ENCODE results near the gene NOTUM. TPM values are rescaled to one million over a fixed set of nuclear protein-coding genes. Genes with fewer than 3 reads are reported as not detected.

The NOTUM gene
- total and polyA plus RNA-seq, 10 of the 15 experiments (the other 5 are each of a cell fraction or from before 2014, with no cell fraction given) = 0.04 to 0.13 TPM; not detected in 8

GRCh38 chr17:82003411-82004381, 42.7 kb upstream of the NOTUM start (continued):
- TF ChIP-seq RELB (IDR thresholded peaks at IDR 0.05; ENCODE audit: low read depth) (no peak), EZH2 (IDR thresholded peaks at IDR 0.05; ENCODE audit: borderline replicate concordance, control insufficient read depth, low read depth, low read length) (no peak), CBFB (IDR thresholded peaks at IDR 0.05; ENCODE audit: low read depth) (no peak), CBX5 (IDR thresholded peaks at IDR 0.05; ENCODE audit: low read depth) (no peak), BCL11A (IDR thresholded peaks at IDR 0.05; ENCODE audit: low read depth, low read length) (no peak), IRF3 (IDR thresholded peaks at IDR 0.05) (no peak), RELA (IDR thresholded peaks at IDR 0.05; ENCODE audit: borderline replicate concordance, partially characterized antibody) (no peak), EGR1 (IDR thresholded peaks at IDR 0.05; ENCODE audit: borderline replicate concordance in 1 of 2, low read depth in 2 of 2, low read length in 2 of 2) (no peak)
